Astrocyte of the spinal cord (primary cell): Measurements from ENCODE around the gene TRIM47.
A peak's percentile ranks its signal among the peaks of the same experiment; 100 is the strongest.

Source experiments
- DNase-seq: peaks from one replicate; pipeline ENCODE4 v3.0.0; 2011; ENCODE audit warnings: low read depth, low spot score
- H3K4me3 ChIP-seq: 2 replicates; pipeline ENCODE4 v1.5.1; 2011; ENCODE audit warnings: low read depth, mild to moderate bottlenecking, low read length, moderate library complexity
- CTCF ChIP-seq: IDR thresholded peaks from 2 replicates; pipeline ENCODE4 v1.5.1; 2012; ENCODE audit warnings: low read depth, mild to moderate bottlenecking, low read length, inconsistent platforms
- in situ Hi-C: cut with HindIII; loops from 2 replicates; pipeline ENCODE4 v1.10.0; 2017; ENCODE audit warnings: low sequenced_read_pairs

Gene TRIM47

DNA sequence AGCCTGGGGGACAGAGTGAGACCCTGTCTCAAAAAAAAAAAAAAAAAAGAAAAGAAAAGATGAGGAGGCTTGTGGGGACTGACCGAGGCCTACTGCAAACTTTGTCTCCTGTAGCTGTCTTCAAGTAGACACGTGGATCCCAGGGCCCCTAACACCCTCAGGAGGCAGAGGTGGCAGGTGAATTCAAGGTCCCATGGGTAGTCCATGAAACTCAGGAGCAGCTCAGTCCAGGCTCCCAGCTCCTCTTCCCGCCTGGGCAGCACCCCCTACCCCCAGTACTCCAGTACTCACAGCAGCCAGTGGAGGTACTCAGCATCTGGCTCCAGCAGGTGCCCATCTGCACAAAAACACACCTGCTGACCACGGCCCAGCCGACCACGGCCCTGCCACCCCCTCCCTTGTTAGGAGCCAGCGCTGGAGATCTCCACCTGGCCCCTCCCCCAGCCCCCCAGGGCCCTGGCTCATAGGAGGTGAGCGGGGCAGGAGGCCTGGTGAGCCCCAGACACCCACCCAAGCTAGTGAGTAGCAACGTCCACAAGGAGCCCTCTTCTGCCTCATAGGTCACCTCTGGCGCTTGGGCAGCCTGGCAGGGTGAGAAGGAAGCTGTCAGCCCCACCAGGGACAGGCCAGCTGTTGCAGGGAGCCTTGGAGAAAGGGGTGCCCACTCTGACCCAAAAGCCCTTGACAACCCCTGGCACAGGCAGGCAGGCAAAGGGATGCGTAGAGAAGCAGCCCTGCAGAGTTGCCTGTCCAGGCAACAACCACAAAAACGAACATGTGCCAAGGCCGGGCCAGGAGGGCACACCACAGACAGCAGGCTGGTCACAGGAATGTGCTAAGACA is 22.5 kb upstream of the TRIM47 start:
- H3K4me3 ChIP-seq: no peak overlapping the region
- TF ChIP-seq CTCF: no peak
- in situ Hi-C loops: no loop called here
- no peak for DNase-seq

DNA sequence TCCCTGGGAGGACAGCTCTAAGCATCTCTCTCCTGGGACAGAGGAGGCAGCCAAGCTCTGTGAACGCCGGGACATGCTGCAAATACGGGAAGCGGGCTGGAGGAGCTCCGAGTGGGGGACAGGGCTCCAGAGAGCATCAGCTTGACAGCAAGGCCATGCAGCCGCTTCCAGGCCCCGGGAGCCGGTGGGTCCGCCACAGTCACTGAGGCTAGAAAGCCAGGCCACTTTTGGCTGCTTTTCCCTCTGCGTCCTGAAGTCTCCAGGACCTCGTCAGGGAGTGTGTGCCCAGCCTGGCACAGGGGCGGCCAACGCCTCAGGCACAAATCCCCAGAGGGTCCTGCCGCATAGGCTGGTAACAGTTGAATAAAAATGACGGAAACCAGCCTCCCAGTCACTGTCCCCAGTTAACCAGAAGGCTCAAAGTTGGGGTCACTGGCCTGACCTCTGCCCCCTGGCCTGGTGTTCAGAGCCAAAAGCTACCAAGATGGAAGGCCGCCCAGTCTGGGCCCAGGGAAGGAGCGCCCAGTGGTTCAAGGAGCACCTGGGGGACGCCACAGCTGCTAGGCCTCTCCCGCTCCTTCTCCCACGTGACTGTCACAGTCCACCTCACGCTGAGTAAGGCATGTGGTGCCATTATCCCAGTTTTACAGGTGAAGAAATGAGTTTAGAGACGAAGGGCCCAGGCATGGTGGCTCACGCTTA is 21.5 kb upstream of the TRIM47 start:
- in situ Hi-C loops: no loop called here
- no peak for DNase-seq
- TF ChIP-seq CTCF: no peak
- no peak overlapping the region for H3K4me3 ChIP-seq

GRCh38 chr17:75899353-75899752 is 21.0 kb upstream of the TRIM47 start:
- no peak for DNase-seq
- no peak for TF ChIP-seq CTCF
- in situ Hi-C loops: no loop called here
- no peak overlapping the region for H3K4me3 ChIP-seq

- in situ Hi-C loops: no loop called here
- no peak for DNase-seq
- TF ChIP-seq CTCF: no peak
- H3K4me3 ChIP-seq: no peak overlapping the region
Observed at GRCh38 chr17:75898791-75899190, 20.4 kb upstream of the TRIM47 start.

DNA sequence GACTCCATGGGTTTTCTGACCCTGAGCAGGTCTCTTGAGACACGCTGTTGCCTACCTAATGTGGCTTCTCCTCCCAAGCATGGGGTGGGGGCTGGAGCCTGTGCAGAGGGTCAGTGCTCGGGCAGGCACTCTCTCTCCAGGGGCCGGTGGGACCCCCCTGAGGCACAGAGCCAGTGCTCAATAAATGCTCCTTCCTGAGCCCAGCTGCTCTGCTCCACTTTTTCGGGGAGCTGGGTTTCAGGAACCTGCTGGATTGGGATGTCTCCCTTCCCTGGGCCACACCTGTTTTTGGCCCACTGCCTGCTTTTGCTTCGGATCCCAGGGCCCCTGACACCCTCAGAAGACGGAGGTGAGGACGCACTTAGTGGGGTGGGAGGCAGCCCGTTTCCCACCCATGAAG is 19.7 kb upstream of the TRIM47 start:
- H3K4me3 ChIP-seq: no peak overlapping the region
- in situ Hi-C loops: no loop called here
- no peak for DNase-seq
- TF ChIP-seq CTCF: no peak

DNA sequence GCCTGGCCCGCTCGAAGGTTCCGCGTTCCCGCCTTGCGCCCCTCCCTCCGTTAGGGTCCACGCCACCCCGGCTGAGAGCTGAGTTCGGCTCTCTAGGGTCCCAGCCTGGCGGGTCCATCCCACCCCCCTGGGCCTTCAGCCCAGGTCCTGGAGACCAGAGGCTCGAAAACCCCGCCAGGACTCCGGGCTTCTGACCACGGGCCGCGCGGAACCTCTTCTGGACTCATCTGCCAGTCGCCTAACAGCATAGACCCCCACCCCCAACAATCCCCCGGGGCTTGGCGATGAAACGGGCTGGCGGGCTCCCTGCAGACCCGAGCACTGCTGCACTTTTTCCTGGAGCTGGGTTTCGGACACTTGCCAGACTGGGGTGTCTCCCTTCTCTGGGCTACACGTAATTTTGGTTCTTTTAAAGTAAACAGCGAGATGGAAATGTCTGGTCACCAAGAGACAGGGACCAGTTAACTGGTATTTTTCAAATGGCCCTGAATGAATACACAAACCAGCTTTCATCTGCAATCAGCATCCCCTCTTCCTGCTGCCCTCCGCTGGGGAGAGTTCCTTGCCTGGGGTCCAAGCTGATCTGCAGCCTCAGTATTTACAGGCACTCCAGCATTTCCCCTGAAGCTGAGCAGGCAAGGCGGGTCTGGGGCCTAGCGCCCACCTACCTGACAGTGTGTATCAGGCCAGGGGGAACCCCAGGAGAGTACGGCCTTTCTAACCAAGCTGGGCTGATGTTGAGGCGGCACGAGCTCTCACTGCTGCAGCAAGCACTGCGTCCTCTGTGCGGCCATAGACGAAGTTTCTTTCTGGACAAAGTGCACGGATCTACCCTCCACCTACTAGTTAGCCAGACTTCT is 19.0 kb upstream of the TRIM47 start:
- no peak for TF ChIP-seq CTCF
- H3K4me3 ChIP-seq: peak overlapping the region; percentile 62
- no peak for DNase-seq
- in situ Hi-C loops: no loop called here
